HG02759 (cell line): ENCODE results near the gene CFHR4.
"Not testable (repeated sequence)": the region's sequence is repeated elsewhere in the genome, so short reads cannot be mapped to it uniquely, and the experiment has no call there.

Source experiments
- ATAC-seq: cut with Tn5 transposase; IDR thresholded peaks from one replicate; pipeline ENCODE4 v1.9.1; 2021; ENCODE audit warnings: mild to moderate bottlenecking, moderate library complexity; ENCODE audit not compliant: unreplicated experiment

The CFHR4 gene

GRCh38 chr1:196933531-196934189 lies 45.8 kb downstream of the CFHR4 start:
- ATAC-seq: no peak

GRCh38 chr1:196941474-196941873 lies 53.6 kb downstream of the CFHR4 start:
- ATAC-seq: not testable (repeated sequence)

GRCh38 chr1:196943568-196943967 lies 55.7 kb downstream of the CFHR4 start, which contains the start of gene CFHR2:
TSS of gene CFHR2 (plus strand) at chr1:196943738. CDS start at chr1:196943881, 143 bp downstream.
- ATAC-seq: not testable (repeated sequence)

GRCh38 chr1:196951711-196952394 lies 64.0 kb downstream of the CFHR4 start:
- ATAC-seq: peak; percentile 95

- no peak for ATAC-seq
These were observed 66.9 kb downstream of the CFHR4 start for GRCh38 chr1:196954778-196955177.

- no peak for ATAC-seq
These were observed 68.1 kb downstream of the CFHR4 start for GRCh38 chr1:196955926-196956325.

GRCh38 chr1:196960854-196961253 lies 73.0 kb downstream of the CFHR4 start:
- peak; percentile 92 for ATAC-seq
